Measurements from ENCODE around the gene GTF3C6. TPM values are rescaled to one million over a fixed set of nuclear protein-coding genes. Genes with fewer than 3 reads are reported as not detected.

GTF3C6 gene
- total RNA-seq, 4 donors from 2014 or later = 37.1 to 46.1 (median 42.6) TPM

DNA sequence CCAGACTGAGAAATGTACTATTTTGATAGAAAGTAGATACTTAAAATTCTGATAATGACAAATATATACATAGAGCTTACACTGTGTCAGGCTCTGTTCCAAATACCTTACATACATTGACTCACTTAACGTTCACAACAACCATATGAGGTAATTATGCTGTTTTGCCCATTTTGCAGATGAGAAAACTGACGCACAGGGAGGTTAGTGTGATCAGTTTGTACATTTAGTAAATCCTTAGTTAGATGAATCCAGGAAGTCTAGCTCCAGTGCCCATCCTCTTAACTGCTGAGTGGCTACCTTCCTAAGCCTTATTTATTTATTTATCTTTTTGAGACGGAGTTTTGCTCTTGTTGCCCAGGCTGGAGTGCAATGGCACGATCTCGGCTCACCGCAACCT lies 23.3 kb upstream of the GTF3C6 start:
- TF ChIP-seq POLR2AphosphoS5 (IDR thresholded peaks at IDR 0.05) (no peak), POLR2A (IDR thresholded peaks at IDR 0.05; ENCODE audit: low read depth) (no peak), EP300 (IDR thresholded peaks at IDR 0.05) (no peak)
- TF ChIP-seq, protein P1, sequence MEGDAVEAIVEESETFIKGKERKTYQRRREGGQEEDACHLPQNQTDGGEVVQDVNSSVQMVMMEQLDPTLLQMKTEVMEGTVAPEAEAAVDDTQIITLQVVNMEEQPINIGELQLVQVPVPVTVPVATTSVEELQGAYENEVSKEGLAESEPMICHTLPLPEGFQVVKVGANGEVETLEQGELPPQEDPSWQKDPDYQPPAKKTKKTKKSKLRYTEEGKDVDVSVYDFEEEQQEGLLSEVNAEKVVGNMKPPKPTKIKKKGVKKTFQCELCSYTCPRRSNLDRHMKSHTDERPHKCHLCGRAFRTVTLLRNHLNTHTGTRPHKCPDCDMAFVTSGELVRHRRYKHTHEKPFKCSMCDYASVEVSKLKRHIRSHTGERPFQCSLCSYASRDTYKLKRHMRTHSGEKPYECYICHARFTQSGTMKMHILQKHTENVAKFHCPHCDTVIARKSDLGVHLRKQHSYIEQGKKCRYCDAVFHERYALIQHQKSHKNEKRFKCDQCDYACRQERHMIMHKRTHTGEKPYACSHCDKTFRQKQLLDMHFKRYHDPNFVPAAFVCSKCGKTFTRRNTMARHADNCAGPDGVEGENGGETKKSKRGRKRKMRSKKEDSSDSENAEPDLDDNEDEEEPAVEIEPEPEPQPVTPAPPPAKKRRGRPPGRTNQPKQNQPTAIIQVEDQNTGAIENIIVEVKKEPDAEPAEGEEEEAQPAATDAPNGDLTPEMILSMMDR (IDR thresholded peaks at IDR 0.05) = no peak
- WGBS = 90% methylated on average over 6 of the region's 6 CpGs

DNA sequence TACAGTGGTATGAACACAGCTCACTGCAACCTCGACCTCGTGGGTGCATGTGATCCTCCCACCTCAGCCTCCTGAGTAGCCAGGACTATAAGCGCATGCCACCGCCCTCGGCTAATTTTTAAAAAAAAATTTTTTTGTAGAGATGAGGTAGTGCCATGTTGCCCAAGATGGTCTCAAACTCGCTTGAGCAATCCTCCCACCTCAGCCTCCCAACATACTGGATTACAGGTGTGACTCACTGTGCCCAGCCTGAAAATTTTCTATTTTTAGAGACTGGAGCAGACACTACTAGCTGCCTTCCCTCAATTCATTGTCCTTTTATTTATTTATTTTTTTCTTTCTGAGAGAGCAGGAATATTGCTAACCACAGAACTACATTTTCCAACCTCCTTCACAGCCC lies 20.3 kb upstream of the GTF3C6 start:
- Histone ChIP-seq H3K9me3 (no peaks in the 10 kb centered on the region), H3K27me3 (no peaks in the 10 kb centered on the region), H3K4me3 (no peak overlapping the region), H3K4me1 (no peaks in the 10 kb centered on the region), H3K27ac (replicated peaks in 1 of 4) (no peak overlapping the region), H3K36me3 (no peaks in the 10 kb centered on the region)
- 96% methylated on average over 6 of the region's 6 CpGs for WGBS
- TF ChIP-seq EP300 (IDR thresholded peaks at IDR 0.05) = no peak
- TF ChIP-seq POLR2AphosphoS5 (IDR thresholded peaks at IDR 0.05) = no peak
- TF ChIP-seq, protein P1 (IDR thresholded peaks at IDR 0.05) = no peak
- no peak for TF ChIP-seq POLR2A (IDR thresholded peaks at IDR 0.05; ENCODE audit: low read depth)
- DNase-seq (ENCODE audit: extremely low spot score) = no peak
- intact Hi-C loops (cut with DNase I) = no loop called here

More for the DNA sequence above, 23.3 kb upstream of the GTF3C6 start:
- intact Hi-C loops (cut with DNase I) = no loop called here
- H3K4me3 ChIP-seq = no peak overlapping the region
- H3K27me3 ChIP-seq = no peaks in the 10 kb centered on the region
- no peak for DNase-seq (ENCODE audit: extremely low spot score)
- H3K9me3 ChIP-seq = no peaks in the 10 kb centered on the region
- no peak overlapping the region for H3K27ac ChIP-seq (replicated peaks in 1 of 4)
- no peaks in the 10 kb centered on the region for H3K4me1 ChIP-seq
- H3K36me3 ChIP-seq = no peaks in the 10 kb centered on the region

DNA sequence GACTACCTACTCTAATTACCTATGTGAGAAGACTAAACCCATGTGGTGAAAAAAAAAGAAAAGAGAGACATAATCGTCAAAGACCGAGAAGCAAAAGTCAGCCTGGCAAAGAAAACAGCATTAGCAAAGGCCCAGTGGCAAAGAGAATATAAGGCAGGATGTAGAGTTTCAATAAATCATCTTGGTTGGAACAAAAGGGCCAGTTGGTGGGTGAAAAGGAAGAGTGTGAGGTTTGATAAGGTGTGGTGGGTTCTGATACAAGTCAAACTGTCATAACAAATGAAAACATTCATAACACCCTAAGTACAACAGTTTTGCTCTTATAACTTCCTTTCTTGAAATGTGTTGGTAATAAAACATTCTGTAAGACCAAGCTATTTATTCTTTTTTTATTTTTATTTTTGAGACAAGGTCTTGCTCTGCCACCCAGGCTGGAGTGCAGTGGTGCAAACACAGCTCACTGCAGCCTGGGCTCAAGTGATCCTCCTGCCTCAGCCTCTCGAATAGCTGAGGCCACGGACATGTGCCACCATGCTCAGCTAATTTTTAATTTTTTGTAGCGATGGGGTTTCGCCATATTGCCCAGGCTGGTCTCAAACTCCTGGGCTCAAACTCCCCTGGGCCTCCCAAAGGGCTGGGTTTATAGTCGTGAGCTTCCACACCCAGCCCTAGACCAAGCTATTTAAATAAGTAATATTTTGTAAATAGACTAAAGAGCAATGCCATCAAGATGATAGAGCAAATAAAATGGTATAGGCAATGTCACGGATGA lies 18.9 kb upstream of the GTF3C6 start:
- intact Hi-C loops (cut with DNase I) = no loop called here
- H3K9me3 ChIP-seq = no peaks in the 10 kb centered on the region
- H3K4me1 ChIP-seq = no peaks in the 10 kb centered on the region
- 85% methylated on average over 8 of the region's 8 CpGs for WGBS
- no peaks in the 10 kb centered on the region for H3K36me3 ChIP-seq
- no peak for DNase-seq (ENCODE audit: extremely low spot score)
- H3K27ac ChIP-seq (replicated peaks in 1 of 4) = no peak overlapping the region
- no peak for TF ChIP-seq POLR2A (IDR thresholded peaks at IDR 0.05; ENCODE audit: low read depth)
- no peak for TF ChIP-seq POLR2AphosphoS5 (IDR thresholded peaks at IDR 0.05)
- no peak for TF ChIP-seq EP300 (IDR thresholded peaks at IDR 0.05)
- TF ChIP-seq, protein P1 (IDR thresholded peaks at IDR 0.05) = no peak
- no peak overlapping the region for H3K4me3 ChIP-seq
- no peaks in the 10 kb centered on the region for H3K27me3 ChIP-seq

DNA sequence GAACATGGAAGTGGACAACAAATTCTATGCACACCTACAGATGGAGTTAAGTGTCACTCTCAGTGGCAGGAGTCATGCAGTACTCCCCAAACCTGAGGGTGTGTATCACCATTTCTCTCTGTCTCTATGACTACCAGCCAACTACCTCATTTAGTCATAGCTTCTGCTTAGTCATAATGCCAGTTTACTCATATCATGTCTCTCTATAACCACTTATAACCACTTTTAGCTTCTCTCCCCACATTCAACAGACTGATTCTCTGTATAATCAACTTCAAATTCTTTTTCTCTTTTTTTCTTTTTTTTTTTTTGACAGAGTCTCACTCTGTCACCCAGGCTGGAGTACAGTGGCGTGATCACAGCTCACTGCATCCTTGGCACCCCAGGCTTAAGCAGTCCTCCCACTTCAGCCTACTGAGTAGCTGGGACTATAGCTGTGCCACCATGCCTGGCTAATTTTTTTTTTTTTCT lies 13.8 kb upstream of the GTF3C6 start:
- intact Hi-C loops (cut with DNase I) = loop anchor here (5.0 kb wide), 1 partner anchor 417 kb away; no protein-coding TSS in a partner anchor
- H3K9me3 ChIP-seq = no peaks in the 10 kb centered on the region
- TF ChIP-seq POLR2AphosphoS5 (IDR thresholded peaks at IDR 0.05) (no peak), EP300 (IDR thresholded peaks at IDR 0.05) (no peak)
- H3K4me3 ChIP-seq = no peak overlapping the region
- no peaks in the 10 kb centered on the region for H3K27me3 ChIP-seq
- H3K4me1 ChIP-seq = peaks cover 0 to 3% (median 0%) of the 10 kb centered on the region in 4 donors
- no peak overlapping the region for H3K27ac ChIP-seq (replicated peaks in 1 of 4)
- 81% methylated on average over 1 of the region's 1 CpG for WGBS
- H3K36me3 ChIP-seq = no peaks in the 10 kb centered on the region
- no peak for DNase-seq (ENCODE audit: extremely low spot score)

DNA sequence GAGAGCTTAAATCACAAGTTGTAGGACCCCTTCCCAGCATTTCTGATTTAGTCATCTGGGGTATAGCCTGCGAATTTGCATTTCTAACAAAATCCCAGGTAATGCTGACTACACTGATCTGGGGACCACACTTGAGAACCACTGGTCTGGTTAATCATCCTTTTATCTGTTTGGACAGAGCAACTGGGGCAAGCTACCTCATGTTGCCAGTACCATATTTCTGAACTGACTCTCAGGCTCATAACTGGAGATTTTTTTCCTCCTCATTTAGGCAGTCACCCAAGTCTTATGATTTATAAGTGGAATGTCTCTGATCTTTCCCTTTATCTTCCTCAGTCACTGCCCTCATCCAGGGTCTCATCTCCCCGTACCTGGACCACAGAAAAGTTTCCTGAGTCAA lies 12.0 kb upstream of the GTF3C6 start:
- Histone ChIP-seq H3K27me3 (no peaks in the 10 kb centered on the region), H3K36me3 (no peaks in the 10 kb centered on the region), H3K4me1 (peaks cover 0 to 3% (median 0%) of the 10 kb centered on the region in 4 donors), H3K27ac (replicated peaks in 1 of 4) (no peak overlapping the region), H3K9me3 (no peaks in the 10 kb centered on the region), H3K4me3 (no peak overlapping the region)
- intact Hi-C loops (cut with DNase I) = loop anchor here (5.0 kb wide), 1 partner anchor 419 kb away; no protein-coding TSS in a partner anchor
- WGBS = 87% methylated on average over 2 of the region's 2 CpGs
- no peak for DNase-seq (ENCODE audit: extremely low spot score)
- TF ChIP-seq, protein P1 (IDR thresholded peaks at IDR 0.05) = no peak

All from esophagus muscularis mucosa (tissue), 4 donors.